ENCODE data around the gene MYLK2.

GRCh38 chr20:31769681-31770080 lies 49.5 kb upstream of the MYLK2 start:
- TF ChIP-seq, protein P1, sequence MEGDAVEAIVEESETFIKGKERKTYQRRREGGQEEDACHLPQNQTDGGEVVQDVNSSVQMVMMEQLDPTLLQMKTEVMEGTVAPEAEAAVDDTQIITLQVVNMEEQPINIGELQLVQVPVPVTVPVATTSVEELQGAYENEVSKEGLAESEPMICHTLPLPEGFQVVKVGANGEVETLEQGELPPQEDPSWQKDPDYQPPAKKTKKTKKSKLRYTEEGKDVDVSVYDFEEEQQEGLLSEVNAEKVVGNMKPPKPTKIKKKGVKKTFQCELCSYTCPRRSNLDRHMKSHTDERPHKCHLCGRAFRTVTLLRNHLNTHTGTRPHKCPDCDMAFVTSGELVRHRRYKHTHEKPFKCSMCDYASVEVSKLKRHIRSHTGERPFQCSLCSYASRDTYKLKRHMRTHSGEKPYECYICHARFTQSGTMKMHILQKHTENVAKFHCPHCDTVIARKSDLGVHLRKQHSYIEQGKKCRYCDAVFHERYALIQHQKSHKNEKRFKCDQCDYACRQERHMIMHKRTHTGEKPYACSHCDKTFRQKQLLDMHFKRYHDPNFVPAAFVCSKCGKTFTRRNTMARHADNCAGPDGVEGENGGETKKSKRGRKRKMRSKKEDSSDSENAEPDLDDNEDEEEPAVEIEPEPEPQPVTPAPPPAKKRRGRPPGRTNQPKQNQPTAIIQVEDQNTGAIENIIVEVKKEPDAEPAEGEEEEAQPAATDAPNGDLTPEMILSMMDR (IDR thresholded peaks at IDR 0.05): no peak
- no peak for TF ChIP-seq POLR2A (IDR thresholded peaks at IDR 0.05)

Measured in adrenal gland (tissue), 5 donors.